PC-3 (cell line): ENCODE results near the gene CCIN.

Experiments
- CTCF ChIP-seq: fragments of 300-600 bp; sonication (generic); conservative IDR thresholded peaks from 2 replicates; pipeline ENCODE4 v1.5.1; 2017; ENCODE audit warnings: antibody characterized with exemption, low read depth, mild to moderate bottlenecking, low read length
- EZH2 ChIP-seq: fragments of 300-600 bp; sonication (generic); IDR thresholded peaks from one replicate; pipeline ENCODE4 v1.6.1; 2017; ENCODE audit warnings: antibody characterized with exemption, mild to moderate bottlenecking, low read length; ENCODE audit not compliant: unreplicated experiment
- EZH2phosphoT487 ChIP-seq: fragments of 300-600 bp; sonication (generic); IDR thresholded peaks from 2 replicates; pipeline ENCODE4 v1.6.1; 2018; ENCODE audit warnings: mild to moderate bottlenecking, antibody characterized with exemption, low read length, borderline replicate concordance

DNA sequence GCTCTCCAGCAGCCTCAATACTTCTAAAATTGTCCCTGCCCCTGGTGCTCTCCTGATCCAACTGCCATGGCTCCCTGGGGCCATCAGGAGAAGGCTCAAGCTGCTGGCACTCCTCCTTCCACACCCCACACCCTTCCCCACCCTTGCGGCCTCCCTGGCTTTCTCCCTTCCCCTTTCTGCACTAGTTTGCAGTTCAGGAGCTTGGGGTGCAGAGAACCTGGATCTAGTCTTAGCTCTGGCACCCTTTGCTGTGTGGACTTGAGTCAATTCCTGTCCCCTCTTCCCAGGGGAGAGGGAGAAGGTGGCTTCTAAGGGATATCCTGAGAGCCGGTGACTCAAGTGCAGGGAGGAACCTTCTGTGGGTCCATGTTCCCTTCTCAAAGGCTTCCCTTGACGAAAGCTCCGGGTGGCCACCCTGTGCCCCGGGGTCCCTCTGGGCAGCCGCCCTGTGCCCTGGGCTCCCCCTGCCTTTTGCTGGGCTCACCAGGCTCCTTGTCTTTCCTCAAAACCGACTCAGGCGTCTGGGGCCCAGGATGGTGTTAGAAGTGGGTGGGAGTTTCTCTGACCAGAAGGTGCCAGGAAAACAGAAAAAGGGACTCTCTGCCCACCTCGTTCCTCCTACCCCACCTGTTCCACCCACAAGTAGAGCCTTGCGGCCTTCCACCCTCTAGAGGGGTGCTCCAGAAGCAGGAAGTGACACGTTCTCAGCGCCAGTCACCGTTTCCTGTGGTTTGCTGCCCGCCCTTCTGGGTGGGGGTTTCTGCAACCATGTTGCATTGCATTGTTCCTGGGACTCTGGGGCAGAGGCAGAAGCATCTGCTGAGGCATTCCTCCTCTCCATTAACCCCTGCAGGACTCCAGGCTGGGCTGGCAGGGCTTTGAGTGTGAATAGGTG lies 17.6 kb upstream of the CCIN start:
- TF ChIP-seq CTCF (no peak), EZH2phosphoT487 (no peak), EZH2 (no peak)
